HCT116 (cell line): ENCODE measurements around the gene BICRA. TPM values are rescaled to one million over a fixed set of nuclear protein-coding genes. Genes with fewer than 3 reads are reported as not detected.

Experiments
- ATAC-seq: fragments of 200-7000 bp; cut with Tn5 transposase; 2 replicates; pipeline ENCODE4 v1.9.1; 2020; ENCODE audit warnings: mild to moderate bottlenecking, moderate library complexity
- BruUV-seq: library from RNA; stranded (reverse); fragments of 400-500 nt; replicated peaks from 2 replicates; lab custom pipeline; 2021; lab: Mats Ljungman, UMichigan
- CTCF ChIA-PET: fragments of 300-600 bp; sonication (Branson Sonifier 250); formaldehyde crosslinking; loops from one replicate; lab custom pipeline; 2021; ENCODE audit warnings: antibody characterized with exemption; lab: Charles Lee
- POLR2A ChIA-PET: fragments of 300-600, 350-600 bp; sonication (Branson Sonifier 250); formaldehyde crosslinking; loops from one replicate; lab custom pipeline; 2021; ENCODE audit warnings: antibody characterized with exemption; lab: Charles Lee
- RAD21 ChIA-PET, 2 experiments: fragments of 300-600 bp; sonication (Branson Sonifier 250); formaldehyde crosslinking; loops; one replicate each; lab custom pipeline; 2023; ENCODE audit warnings: low total read pairs in 2 of 2; ENCODE audit not compliant: uncharacterized antibody in 2 of 2, unreplicated experiment in 2 of 2, low non-redundant PET in 1 of 2; lab: Charles Lee
- DNase-seq: peaks from one replicate; pipeline ENCODE4 v3.0.0-alpha.2; 2010; ENCODE audit warnings: low read depth, low spot score
- H2AFZ ChIP-seq: fragments of 200-600 bp; shearing (Covaris generic), sonication (generic); 2 replicates; pipeline ENCODE4 v1.6.1; 2017; ENCODE audit warnings: low read depth, mixed run types, mixed read lengths, antibody characterized with exemption, low read length; ENCODE audit not compliant: poor library complexity, severe bottlenecking
- H3K27ac ChIP-seq: 2 replicates; pipeline ENCODE4 v1.5.1; 2012; ENCODE audit warnings: low read depth, low read length
- H3K27me3 ChIP-seq: fragments of 200-600 bp; sonication (generic); 2 replicates; pipeline ENCODE4 v1.6.1; 2016; ENCODE audit warnings: mixed run types, low read length, mixed read lengths; ENCODE audit not compliant: insufficient read depth
- H3K36me3 ChIP-seq, 2 experiments: fragments of 200-500 bp in 1 of 2; fragments of 200-600 bp in 1 of 2; sonication (Bioruptor generic) in 1 of 2; sonication (generic) in 1 of 2; 2 replicates each; pipeline versions ENCODE4 v1.5.1 to v1.6.1; 2014 to 2016; ENCODE audit warnings: low read length in 2 of 2, inconsistent platforms in 1 of 2, mixed read lengths in 1 of 2, mixed run types in 1 of 2; ENCODE audit not compliant: insufficient read depth in 2 of 2, control insufficient read depth in 1 of 2
- H3K4me1 ChIP-seq, 2 experiments: fragments of 200-600 bp in 1 of 2; sonication (generic) in 1 of 2; 2 replicates each; pipeline versions ENCODE4 v1.5.1 to v1.6.1; 2012 to 2017; ENCODE audit warnings: low read length in 2 of 2, inconsistent platforms in 1 of 2, mild to moderate bottlenecking in 1 of 2, mixed read lengths in 1 of 2, mixed run types in 1 of 2, moderate library complexity in 1 of 2; ENCODE audit not compliant: insufficient read depth in 2 of 2, control insufficient read depth in 1 of 2
- H3K4me2 ChIP-seq: fragments of 200-600 bp; sonication (generic); 2 replicates; pipeline ENCODE4 v1.6.1; 2017; ENCODE audit warnings: mixed run types, low read length, mixed read lengths
- H3K4me3 ChIP-seq, 2 experiments: fragments of 200-600 bp in 1 of 2; sonication (generic) in 1 of 2; replicated peaks in 1 of 2; 2 replicates each; pipeline ENCODE4 v1.5.1; 2011 to 2016; ENCODE audit warnings: low read length in 2 of 2, control low read depth in 1 of 2, low read depth in 1 of 2, mild to moderate bottlenecking in 1 of 2, mixed read lengths in 1 of 2, mixed run types in 1 of 2
- H3K79me2 ChIP-seq: fragments of 200-600 bp; sonication (generic); 2 replicates; pipeline ENCODE4 v1.6.1; 2017; ENCODE audit warnings: mild to moderate bottlenecking, mixed run types, low read length, moderate library complexity, mixed read lengths; ENCODE audit not compliant: insufficient read depth
- H3K9ac ChIP-seq: fragments of 200-600 bp; sonication (generic); 2 replicates; pipeline ENCODE4 v1.6.1; 2016; ENCODE audit warnings: low read length, mixed read lengths
- H3K9me2 ChIP-seq: fragments of 200-600 bp; sonication (generic), shearing (Covaris generic); 2 replicates; pipeline ENCODE4 v1.6.1; 2017; ENCODE audit warnings: mixed run types, mild to moderate bottlenecking, moderate library complexity; ENCODE audit not compliant: insufficient read depth
- H3K9me3 ChIP-seq, 2 experiments: fragments of 200-500 bp in 1 of 2; fragments of 200-600 bp in 1 of 2; sonication (Bioruptor generic) in 1 of 2; sonication (generic) in 1 of 2; 2 replicates each; pipeline ENCODE4 v1.6.1; 2014 to 2017; ENCODE audit warnings: low read length in 2 of 2, mixed read lengths in 2 of 2, inconsistent platforms in 1 of 2, low read depth in 1 of 2, mild to moderate bottlenecking in 1 of 2, mixed run types in 1 of 2, moderate library complexity in 1 of 2; ENCODE audit not compliant: control insufficient read depth in 1 of 2, insufficient read depth in 1 of 2
- H4K20me1 ChIP-seq: fragments of 200-600 bp; sonication (generic), shearing (Covaris generic); 2 replicates; pipeline ENCODE4 v1.6.1; 2017; ENCODE audit warnings: mixed run types, mild to moderate bottlenecking, moderate library complexity; ENCODE audit not compliant: insufficient read depth
- CBX3 ChIP-seq: IDR thresholded peaks from 2 replicates; pipeline ENCODE4 v1.6.1; 2012; ENCODE audit warnings: low read depth
- CEBPB ChIP-seq: IDR thresholded peaks from 2 replicates; pipeline ENCODE4 v1.6.1; 2012; ENCODE audit warnings: low read depth
- EGR1 ChIP-seq: IDR thresholded peaks from 2 replicates; pipeline ENCODE4 v1.6.1; 2012; ENCODE audit warnings: low read depth
- ELF1 ChIP-seq: IDR thresholded peaks from 2 replicates; pipeline ENCODE4 v1.6.1; 2012; ENCODE audit warnings: low read depth, borderline replicate concordance
- EZH2 ChIP-seq: fragments of 200-600 bp; sonication (generic); IDR thresholded peaks from 2 replicates; pipeline ENCODE4 v1.6.1; 2017; ENCODE audit warnings: antibody characterized with exemption, mixed run types
- JUND ChIP-seq: IDR thresholded peaks from 2 replicates; pipeline ENCODE4 v1.6.1; 2012
- POLR2A ChIP-seq: IDR thresholded peaks from 2 replicates; pipeline ENCODE4 v1.7.0; 2011; ENCODE audit warnings: borderline replicate concordance; ENCODE audit not compliant: insufficient read depth, insufficient read length; ENCODE audit errors: extremely low read depth
- POLR2AphosphoS5 ChIP-seq: IDR thresholded peaks from 2 replicates; pipeline ENCODE4 v1.6.1; 2011; ENCODE audit warnings: mild to moderate bottlenecking, low read depth, low read length, moderate library complexity
- REST ChIP-seq: IDR thresholded peaks from 2 replicates; pipeline ENCODE4 v1.6.1; 2012; ENCODE audit warnings: low read depth
- SP1 ChIP-seq: IDR thresholded peaks from 2 replicates; pipeline ENCODE4 v1.6.1; 2012; ENCODE audit warnings: low read depth
- YY1 ChIP-seq: IDR thresholded peaks from 2 replicates; pipeline ENCODE4 v1.6.1; 2011; ENCODE audit warnings: low read length, low read depth, moderate library complexity, mild to moderate bottlenecking; ENCODE audit not compliant: insufficient replicate concordance; ENCODE audit errors: extremely low read depth
- intact Hi-C: fragments of 100-400 bp; cut with micrococcal nuclease; formaldehyde crosslinking; loops from 2 replicates; pipeline ENCODE4 v1.10.0; 2022
- total RNA-seq: library from RNA; stranded (reverse); gene quantifications from one replicate; pipeline ENCODE4 v1.2.1, GENCODE V29; 2021; ENCODE audit not compliant: unreplicated experiment
- TF ChIP-seq, protein P1 (sequence below), 3 experiments: fragments of 200-600 bp in 1 of 3; sonication (generic) in 1 of 3; IDR thresholded peaks in 2 of 3; conservative IDR thresholded peaks in 1 of 3; 2 replicates each; pipeline ENCODE4 v1.5.1; 2012 to 2017; ENCODE audit warnings: low read depth in 2 of 3, low read length in 2 of 3, antibody characterized with exemption in 1 of 3, borderline replicate concordance in 1 of 3, control low read depth in 1 of 3, mild to moderate bottlenecking in 1 of 3, mixed read lengths in 1 of 3, mixed run types in 1 of 3, moderate library complexity in 1 of 3; ENCODE audit not compliant: insufficient read depth in 1 of 3
- TF ChIP-seq, protein P2 (sequence below): IDR thresholded peaks from 2 replicates; pipeline ENCODE4 v1.6.1; 2012
- TF ChIP-seq, protein P3 (sequence below): IDR thresholded peaks from 2 replicates; pipeline ENCODE4 v1.6.1; 2012

Gene BICRA
- total RNA-seq, 1 experiment from 2014 or later: 11.3 TPM

GRCh38 chr19:47660435-47660832, 51.5 kb downstream of the BICRA start (continued):
- TF ChIP-seq, protein P1, sequence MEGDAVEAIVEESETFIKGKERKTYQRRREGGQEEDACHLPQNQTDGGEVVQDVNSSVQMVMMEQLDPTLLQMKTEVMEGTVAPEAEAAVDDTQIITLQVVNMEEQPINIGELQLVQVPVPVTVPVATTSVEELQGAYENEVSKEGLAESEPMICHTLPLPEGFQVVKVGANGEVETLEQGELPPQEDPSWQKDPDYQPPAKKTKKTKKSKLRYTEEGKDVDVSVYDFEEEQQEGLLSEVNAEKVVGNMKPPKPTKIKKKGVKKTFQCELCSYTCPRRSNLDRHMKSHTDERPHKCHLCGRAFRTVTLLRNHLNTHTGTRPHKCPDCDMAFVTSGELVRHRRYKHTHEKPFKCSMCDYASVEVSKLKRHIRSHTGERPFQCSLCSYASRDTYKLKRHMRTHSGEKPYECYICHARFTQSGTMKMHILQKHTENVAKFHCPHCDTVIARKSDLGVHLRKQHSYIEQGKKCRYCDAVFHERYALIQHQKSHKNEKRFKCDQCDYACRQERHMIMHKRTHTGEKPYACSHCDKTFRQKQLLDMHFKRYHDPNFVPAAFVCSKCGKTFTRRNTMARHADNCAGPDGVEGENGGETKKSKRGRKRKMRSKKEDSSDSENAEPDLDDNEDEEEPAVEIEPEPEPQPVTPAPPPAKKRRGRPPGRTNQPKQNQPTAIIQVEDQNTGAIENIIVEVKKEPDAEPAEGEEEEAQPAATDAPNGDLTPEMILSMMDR (IDR thresholded peaks at IDR 0.05 in 2 of 3, conservative IDR thresholded peaks at IDR 0.05 in 1 of 3; ENCODE audit: borderline replicate concordance in 1 of 3, insufficient read depth in 1 of 3, low read depth in 2 of 3, low read length in 2 of 3): no peak
- TF ChIP-seq, protein P2, sequence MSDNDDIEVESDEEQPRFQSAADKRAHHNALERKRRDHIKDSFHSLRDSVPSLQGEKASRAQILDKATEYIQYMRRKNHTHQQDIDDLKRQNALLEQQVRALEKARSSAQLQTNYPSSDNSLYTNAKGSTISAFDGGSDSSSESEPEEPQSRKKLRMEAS: no peak
- no peak for TF ChIP-seq POLR2A
- TF ChIP-seq, protein P3, sequence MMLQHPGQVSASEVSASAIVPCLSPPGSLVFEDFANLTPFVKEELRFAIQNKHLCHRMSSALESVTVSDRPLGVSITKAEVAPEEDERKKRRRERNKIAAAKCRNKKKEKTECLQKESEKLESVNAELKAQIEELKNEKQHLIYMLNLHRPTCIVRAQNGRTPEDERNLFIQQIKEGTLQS: no peak
- TF ChIP-seq, all 23 proteins: peak for 0

DNA sequence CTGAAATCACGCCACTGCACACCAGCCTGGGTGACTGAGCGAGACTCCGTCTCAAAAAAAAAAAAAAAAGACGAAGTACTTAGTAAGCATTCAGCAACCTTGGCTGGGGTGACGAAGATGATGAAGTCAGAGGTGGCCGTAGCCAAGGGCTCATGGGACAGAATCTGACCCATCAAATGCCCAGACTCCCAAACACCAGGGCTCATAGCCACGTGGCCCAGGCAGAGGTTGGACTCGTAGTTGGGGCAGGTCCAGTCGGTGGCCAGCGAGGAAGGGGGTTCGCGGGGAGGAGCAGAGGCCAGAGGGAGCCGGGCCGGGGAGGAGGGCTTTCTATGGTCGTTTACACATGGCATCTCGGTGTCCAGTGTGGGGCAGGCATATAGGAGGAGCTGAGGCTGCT, 52.2 kb downstream of the BICRA start:
- H3K4me2 ChIP-seq: no peak overlapping the region
- no peak overlapping the region for H3K9ac ChIP-seq
- peaks cover 25% of the 10 kb centered on the region; the same call in 1 of the 2 replicates for H3K79me2 ChIP-seq
- no peak for DNase-seq
- CTCF ChIA-PET: no interaction called here
- BruUV-seq: no TSS peak
- intact Hi-C loops: no loop called here
- no peaks in the 10 kb centered on the region for H3K9me3 ChIP-seq
- no peak for ATAC-seq
- no peak overlapping the region for H2AFZ ChIP-seq
- H3K27ac ChIP-seq: no peak overlapping the region
- H3K27me3 ChIP-seq: no peaks in the 10 kb centered on the region
- peaks cover 5 to 33% of the 10 kb centered on the region in 2 experiments; a peak in 3 of 4 replicates for H3K4me1 ChIP-seq
- TF ChIP-seq REST (no peak), CBX3 (no peak), POLR2A (no peak), YY1 (no peak), JUND (no peak), SP1 (no peak), EGR1 (no peak), POLR2AphosphoS5 (no peak), ELF1 (no peak), EZH2 (no peak), CEBPB (no peak)
- TF ChIP-seq, protein P1 (IDR thresholded peaks at IDR 0.05 in 2 of 3, conservative IDR thresholded peaks at IDR 0.05 in 1 of 3; ENCODE audit: borderline replicate concordance in 1 of 3, insufficient read depth in 1 of 3, low read depth in 2 of 3, low read length in 2 of 3): no peak
- TF ChIP-seq, protein P3: no peak
- H3K36me3 ChIP-seq: no peaks in the 10 kb centered on the region
- no peaks in the 10 kb centered on the region for H3K9me2 ChIP-seq
- no peak overlapping the region for H3K4me3 ChIP-seq
- no peaks in the 10 kb centered on the region for H4K20me1 ChIP-seq
- POLR2A ChIA-PET: no interaction called here
- RAD21 ChIA-PET: no interaction called here
